Common myeloid progenitor, CD34-positive (primary cell): Measurements from ENCODE around the gene CHRD.

Experiments used
- CTCF ChIA-PET: fragments of 350-600 bp; sonication (Branson Sonifier 250); formaldehyde crosslinking; loops from one replicate; lab custom pipeline; 2021; ENCODE audit warnings: antibody characterized with exemption; lab: Charles Lee
- POLR2A ChIA-PET: fragments of 350-600 bp; sonication (Branson Sonifier 250); formaldehyde crosslinking; loops from one replicate; lab custom pipeline; 2021; ENCODE audit warnings: antibody characterized with exemption; lab: Charles Lee
- DNase-seq, 3 donors: peaks; one replicate each; pipeline versions ENCODE4 v3.0.0 to v3.0.0-alpha.2; 2013
- H3K27ac ChIP-seq, 2 experiments: 1 replicate in 1 of 2; 2 replicates in 1 of 2; pipeline ENCODE4 v1.7.0; 2013; ENCODE audit warnings: inconsistent platforms in 2 of 2, low read length in 2 of 2, mild to moderate bottlenecking in 2 of 2, low read depth in 1 of 2, moderate library complexity in 1 of 2; ENCODE audit not compliant: severe bottlenecking in 2 of 2, insufficient read depth in 1 of 2, poor library complexity in 1 of 2
- H3K27me3 ChIP-seq, 5 experiments: replicated peaks in 2 of 5; 1 replicate in 3 of 5; 2 replicates in 2 of 5; pipeline versions ENCODE4 v1.6.1 to v1.7.0; 2013; ENCODE audit warnings: low read length in 4 of 5, mild to moderate bottlenecking in 2 of 5, moderate library complexity in 2 of 5, inconsistent platforms in 1 of 5; ENCODE audit not compliant: insufficient read depth in 5 of 5, control insufficient read depth in 4 of 5
- H3K36me3 ChIP-seq, 4 experiments: 1 replicate in 2 of 4; 2 replicates in 2 of 4; pipeline versions ENCODE4 v1.6.1 to v1.7.0; 2013; ENCODE audit warnings: low read length in 3 of 4, control low read depth in 1 of 4, mild to moderate bottlenecking in 1 of 4; ENCODE audit not compliant: control insufficient read depth in 4 of 4, insufficient read depth in 4 of 4
- H3K4me1 ChIP-seq, 4 experiments: 1 replicate in 3 of 4; 2 replicates in 1 of 4; pipeline versions ENCODE4 v1.6.1 to v1.7.1; 2013; ENCODE audit warnings: low read length in 3 of 4, mild to moderate bottlenecking in 3 of 4, control low read depth in 1 of 4, inconsistent platforms in 1 of 4, moderate library complexity in 1 of 4; ENCODE audit not compliant: control insufficient read depth in 4 of 4, insufficient read depth in 4 of 4; ENCODE audit errors: control extremely low read depth in 1 of 4
- H3K4me3 ChIP-seq, 7 experiments: 1 replicate in 4 of 7; 2 replicates in 3 of 7; pipeline versions ENCODE4 v1.5.1 to v1.7.0; 2013; ENCODE audit warnings: mild to moderate bottlenecking in 7 of 7, low read length in 6 of 7, moderate library complexity in 6 of 7, inconsistent platforms in 2 of 7, low read depth in 2 of 7, control low read depth in 1 of 7; ENCODE audit not compliant: insufficient read depth in 4 of 7, control insufficient read depth in 1 of 7; ENCODE audit errors: extremely low read depth in 1 of 7
- H3K9me3 ChIP-seq, 5 experiments: 1 replicate in 4 of 5; 2 replicates in 1 of 5; pipeline versions ENCODE4 v1.6.1 to v1.7.1; 2013; ENCODE audit warnings: low read length in 4 of 5, mild to moderate bottlenecking in 2 of 5, inconsistent platforms in 1 of 5, low read depth in 1 of 5, moderate library complexity in 1 of 5; ENCODE audit not compliant: control insufficient read depth in 4 of 5, insufficient read depth in 2 of 5; ENCODE audit errors: control extremely low read depth in 1 of 5
- WGBS: methylation state at CpG from one replicate; pipeline ENCODE4 v1.1.5; 2013; ENCODE audit not compliant: insufficient coverage; 5-methylcytosine and 5-hydroxymethylcytosine counted together

The CHRD gene

DNA sequence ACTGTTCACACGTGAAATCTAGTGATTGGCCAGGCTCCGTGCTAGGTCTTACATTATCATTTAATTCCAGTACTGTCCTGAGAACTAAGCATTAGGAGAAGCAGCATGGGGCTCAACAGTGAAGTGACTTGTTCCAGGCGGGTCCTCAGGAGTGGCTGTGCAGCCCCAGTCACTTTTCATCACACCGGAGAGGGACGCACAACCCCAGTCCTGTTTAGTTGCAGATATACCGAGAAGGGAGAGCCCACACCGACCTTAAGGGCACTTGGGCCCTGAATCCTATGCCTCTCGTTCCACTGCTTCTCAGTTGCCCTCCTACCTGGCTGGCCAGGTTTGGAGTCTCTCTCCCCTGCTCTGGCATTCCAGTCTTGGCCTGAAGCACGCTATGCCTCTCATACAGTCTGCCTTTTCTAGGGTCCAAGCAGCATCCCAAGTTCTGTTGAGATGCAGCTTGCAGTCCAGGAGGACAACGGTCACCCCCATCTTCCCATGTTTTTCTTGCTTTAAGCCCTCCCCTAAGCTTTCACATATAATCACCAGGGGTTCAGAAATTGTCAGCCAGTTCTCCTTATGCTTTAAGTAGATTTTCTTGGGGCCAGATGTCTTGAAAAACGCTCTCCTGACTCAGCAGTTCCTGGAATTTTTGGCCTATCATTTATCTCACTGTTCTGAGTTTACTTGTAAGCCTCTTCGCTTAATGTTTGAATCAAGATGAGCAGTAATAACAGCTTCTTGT is 32.4 kb upstream of the CHRD start:
- Histone ChIP-seq H3K27ac (peak overlapping the region in 1 of 2 experiments; percentile 67), H3K9me3 (no peaks in the 10 kb centered on the region), H3K4me1 (peaks cover 0 to 23% (median 10%) of the 10 kb centered on the region in 4 experiments), H3K4me3 (no peak overlapping the region), H3K36me3 (peaks cover 0 to 14% (median 8%) of the 10 kb centered on the region in 4 experiments), H3K27me3 (no peaks in the 10 kb centered on the region)
- CTCF ChIA-PET: interaction anchor here (0.8 to 2.7 kb wide), 7 partner anchors 8 to 194 kb away, joined by 3 to 13 read pairs (median 5); no protein-coding TSS in a partner anchor
- peak in 2 of 3 donors; percentile 64 to 66 for DNase-seq
- POLR2A ChIA-PET: no interaction called here
- 78% methylated on average over 10 of the region's 12 CpGs for WGBS

- Histone ChIP-seq H3K27ac (peak overlapping the region in 1 of 2 experiments; percentile 67), H3K27me3 (no peaks in the 10 kb centered on the region), H3K4me1 (peaks cover 0 to 23% (median 10%) of the 10 kb centered on the region in 4 experiments), H3K36me3 (peaks cover 0 to 12% (median 5%) of the 10 kb centered on the region in 4 experiments), H3K9me3 (no peaks in the 10 kb centered on the region), H3K4me3 (no peak overlapping the region)
- CTCF ChIA-PET: interaction anchor here (1.2 to 2.5 kb wide), 7 partner anchors 10 to 194 kb away, joined by 3 to 13 read pairs (median 5); partner anchors contain the start of gene FAM131A
- no peak for DNase-seq
- 97% methylated on average over 4 of the region's 4 CpGs for WGBS
- POLR2A ChIA-PET: no interaction called here
These were observed 31.8 kb upstream of the CHRD start for GRCh38 chr3:184348057-184348382.

GRCh38 chr3:184349563-184350470 is 30.0 kb upstream of the CHRD start:
- Histone ChIP-seq H3K27me3 (no peaks in the 10 kb centered on the region), H3K36me3 (peaks cover 0 to 12% (median 1%) of the 10 kb centered on the region in 4 experiments), H3K27ac (no peak overlapping the region), H3K9me3 (no peaks in the 10 kb centered on the region), H3K4me1 (peaks cover 0 to 23% (median 10%) of the 10 kb centered on the region in 4 experiments), H3K4me3 (no peak overlapping the region)
- CTCF ChIA-PET: interaction anchor here (1.0 to 2.5 kb wide), 8 partner anchors 7 to 192 kb away, joined by 3 to 13 read pairs (median 4); partner anchors contain the start of gene FAM131A
- DNase-seq: no peak
- 98% methylated on average over 9 of the region's 10 CpGs for WGBS
- POLR2A ChIA-PET: no interaction called here

GRCh38 chr3:184350618-184351017 is 29.2 kb upstream of the CHRD start:
- ChIA-PET POLR2A (no interaction called here), CTCF (interaction anchor here (0.6 to 2.0 kb wide), 4 partner anchors 8 to 21 kb away, joined by 3 to 4 read pairs (median 3); partner anchors contain the start of gene FAM131A)
- no peak overlapping the region for H3K4me3 ChIP-seq
- 100% methylated on average over 5 of the region's 6 CpGs for WGBS
- H3K9me3 ChIP-seq: no peaks in the 10 kb centered on the region
- H3K27ac ChIP-seq: no peak overlapping the region
- peaks cover 0 to 21% (median 10%) of the 10 kb centered on the region in 4 experiments for H3K4me1 ChIP-seq
- H3K36me3 ChIP-seq: peaks cover 0 to 12% (median 1%) of the 10 kb centered on the region in 4 experiments
- no peak for DNase-seq
- no peaks in the 10 kb centered on the region for H3K27me3 ChIP-seq

DNA sequence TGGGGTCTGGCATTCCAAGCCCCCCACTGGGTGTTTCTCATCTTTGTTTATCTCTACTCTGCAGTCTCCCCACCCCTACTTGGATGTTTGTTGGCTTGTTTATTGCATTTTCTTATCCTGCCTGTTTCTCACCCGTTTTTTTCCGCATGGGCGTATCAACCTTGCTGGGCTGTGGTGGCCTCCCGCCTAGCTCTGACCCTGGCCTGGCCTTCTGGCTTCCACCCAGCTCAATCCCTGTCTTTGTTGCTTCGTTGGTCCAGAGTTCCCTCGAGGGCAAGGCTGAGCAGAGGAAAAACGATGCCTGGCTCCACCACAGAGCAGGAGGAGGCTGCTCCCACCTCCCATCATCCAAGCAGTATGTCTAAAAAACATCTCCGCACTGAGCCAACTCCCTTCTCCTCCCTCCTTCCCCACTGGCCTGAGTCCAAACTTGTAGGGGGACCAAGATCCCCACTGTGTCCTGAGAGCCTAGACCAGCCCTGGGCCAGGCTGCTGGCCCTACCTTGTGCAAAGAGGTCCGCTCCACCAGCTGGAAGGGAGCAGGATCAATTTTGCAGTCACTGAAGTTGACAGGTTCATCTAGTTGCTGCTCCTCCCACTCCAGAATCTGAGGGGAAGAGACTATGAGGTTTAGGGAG is 28.2 kb upstream of the CHRD start:
- H3K27ac ChIP-seq: no peak overlapping the region
- no peaks in the 10 kb centered on the region for H3K27me3 ChIP-seq
- peaks cover 0 to 17% (median 10%) of the 10 kb centered on the region in 4 experiments for H3K4me1 ChIP-seq
- CTCF ChIA-PET: interaction anchor here (0.6 to 3.9 kb wide), 8 partner anchors 9 to 199 kb away, joined by 3 to 29 read pairs (median 3); partner anchors contain the start of gene FAM131A
- no peak for DNase-seq
- POLR2A ChIA-PET: no interaction called here
- WGBS: 94% methylated on average over 8 of the region's 9 CpGs
- no peak overlapping the region for H3K4me3 ChIP-seq
- peaks cover 0 to 12% (median 1%) of the 10 kb centered on the region in 4 experiments for H3K36me3 ChIP-seq
- no peaks in the 10 kb centered on the region for H3K9me3 ChIP-seq

GRCh38 chr3:184352149-184352785 is 27.6 kb upstream of the CHRD start:
- Histone ChIP-seq H3K27ac (no peak overlapping the region), H3K4me1 (peaks cover 0 to 16% (median 8%) of the 10 kb centered on the region in 4 experiments), H3K27me3 (no peaks in the 10 kb centered on the region), H3K4me3 (no peak overlapping the region), H3K9me3 (no peaks in the 10 kb centered on the region), H3K36me3 (peaks cover 0 to 12% (median 2%) of the 10 kb centered on the region in 4 experiments)
- POLR2A ChIA-PET: no interaction called here
- 96% methylated on average over 14 of the region's 15 CpGs for WGBS
- no peak for DNase-seq
- CTCF ChIA-PET: interaction anchor here (0.6 to 3.9 kb wide), 10 partner anchors 9 to 199 kb away, joined by 3 to 29 read pairs (median 4); partner anchors contain the start of gene FAM131A
